Measurements from ENCODE around the gene USP38.

The USP38 gene

DNA sequence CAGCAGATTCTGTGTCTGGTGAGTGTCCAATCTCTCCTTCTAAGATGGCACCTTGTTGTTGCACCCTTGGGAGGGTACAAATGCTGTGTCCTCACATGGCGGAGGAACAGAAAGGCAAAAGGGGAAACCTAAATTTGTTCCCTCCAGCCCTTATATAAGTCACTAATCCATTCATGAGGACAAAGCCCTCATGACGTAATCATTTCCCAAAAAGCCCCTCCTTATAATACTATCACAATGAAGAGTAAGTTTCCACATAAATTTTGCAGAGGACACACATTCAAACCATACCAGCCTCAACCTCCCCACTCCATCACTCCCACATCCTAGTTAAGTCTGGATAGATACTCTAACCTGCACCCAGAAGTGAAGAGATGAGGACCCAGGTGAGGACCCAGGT lies 63.1 kb downstream of the USP38 start:
- no peak overlapping the region for H3K4me3 ChIP-seq (ENCODE audit: low read length)
- DNase-seq (ENCODE audit: low read depth): no peak
- H3K27me3 ChIP-seq (replicated peaks; ENCODE audit: control insufficient read depth, insufficient read depth, low read length): no peaks in the 10 kb centered on the region
- H3K9me3 ChIP-seq (ENCODE audit: control insufficient read depth, low read length): peaks cover 3% of the 10 kb centered on the region
- no peaks in the 10 kb centered on the region for H3K4me1 ChIP-seq (ENCODE audit: control insufficient read depth, insufficient read depth, low read length)
- H3K36me3 ChIP-seq (ENCODE audit: control insufficient read depth, insufficient read depth, low read length, severe bottlenecking): no peaks in the 10 kb centered on the region
- no peak overlapping the region for H3K9ac ChIP-seq (ENCODE audit: low read length)

DNA sequence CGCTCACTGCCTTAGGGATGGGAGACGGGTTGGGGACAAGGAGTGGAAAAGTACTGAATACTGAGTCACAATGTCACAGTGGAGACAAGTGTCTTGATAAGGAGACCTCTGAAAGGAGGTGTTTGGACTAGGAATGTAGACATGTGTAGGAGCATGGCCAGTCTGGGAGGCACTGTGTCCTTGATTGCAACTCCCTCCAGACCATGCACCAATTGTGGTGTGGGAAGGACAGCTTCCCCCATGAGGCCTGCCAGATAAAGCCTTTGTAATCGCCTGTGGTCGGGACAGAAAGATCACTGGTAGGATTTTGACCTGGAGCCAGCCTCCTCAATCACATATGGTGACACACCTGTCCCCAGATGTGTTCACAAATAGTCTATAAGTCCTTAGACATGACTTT lies 64.1 kb downstream of the USP38 start:
- Histone ChIP-seq H3K9ac (ENCODE audit: low read length) (no peak overlapping the region), H3K4me3 (ENCODE audit: low read length) (no peak overlapping the region), H3K36me3 (ENCODE audit: control insufficient read depth, insufficient read depth, low read length, severe bottlenecking) (no peaks in the 10 kb centered on the region), H3K9me3 (ENCODE audit: control insufficient read depth, low read length) (peaks cover 3% of the 10 kb centered on the region), H3K4me1 (ENCODE audit: control insufficient read depth, insufficient read depth, low read length) (no peaks in the 10 kb centered on the region), H3K27me3 (replicated peaks; ENCODE audit: control insufficient read depth, insufficient read depth, low read length) (no peaks in the 10 kb centered on the region)
- no peak for DNase-seq (ENCODE audit: low read depth)

DNA sequence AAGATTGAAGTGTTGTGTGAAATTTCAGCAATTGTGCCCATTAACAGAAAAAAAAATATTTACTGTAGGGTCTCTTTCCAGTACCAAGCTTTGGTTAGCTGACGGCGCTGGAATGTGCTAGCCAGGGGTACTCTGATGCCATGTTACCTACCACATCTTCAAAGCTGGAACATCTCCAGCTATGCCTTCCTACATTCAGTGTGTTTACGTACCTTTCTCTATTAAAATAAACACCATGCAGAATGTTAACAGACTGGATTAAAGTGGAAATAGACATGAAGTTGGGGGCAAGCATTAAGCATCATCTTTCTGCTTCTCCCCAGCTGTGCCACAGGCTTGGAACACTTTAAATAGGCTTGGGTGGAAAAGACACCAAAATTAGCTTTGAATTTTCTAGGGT lies 65.9 kb downstream of the USP38 start:
- no peak for DNase-seq (ENCODE audit: low read depth)
- Histone ChIP-seq H3K27me3 (replicated peaks; ENCODE audit: control insufficient read depth, insufficient read depth, low read length) (no peaks in the 10 kb centered on the region), H3K4me3 (ENCODE audit: low read length) (no peak overlapping the region), H3K9ac (ENCODE audit: low read length) (no peak overlapping the region), H3K9me3 (ENCODE audit: control insufficient read depth, low read length) (peaks cover 1% of the 10 kb centered on the region), H3K36me3 (ENCODE audit: control insufficient read depth, insufficient read depth, low read length, severe bottlenecking) (no peaks in the 10 kb centered on the region), H3K4me1 (ENCODE audit: control insufficient read depth, insufficient read depth, low read length) (peaks cover 7% of the 10 kb centered on the region)

DNA sequence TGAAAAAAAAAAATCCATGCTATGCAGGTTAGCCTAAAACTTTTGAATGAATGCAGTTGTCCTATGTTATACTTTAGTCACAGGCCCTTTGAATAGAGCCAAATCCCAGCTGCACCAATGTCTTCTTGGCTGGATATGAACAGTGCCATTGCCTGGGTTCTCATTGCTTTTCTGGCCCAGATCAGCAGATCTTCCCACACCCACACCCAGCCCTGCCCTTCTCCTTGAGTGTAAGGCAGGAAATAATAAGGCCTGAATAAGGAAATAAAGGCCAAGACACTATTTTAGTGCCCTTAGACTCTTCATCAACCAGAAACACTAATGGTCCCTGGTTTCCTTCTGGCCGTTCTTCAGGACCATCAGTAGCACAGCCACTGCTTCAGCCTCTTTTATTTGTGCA lies 66.6 kb downstream of the USP38 start:
- Histone ChIP-seq H3K9me3 (ENCODE audit: control insufficient read depth, low read length) (no peaks in the 10 kb centered on the region), H3K27me3 (replicated peaks; ENCODE audit: control insufficient read depth, insufficient read depth, low read length) (no peaks in the 10 kb centered on the region), H3K9ac (ENCODE audit: low read length) (no peak overlapping the region), H3K4me1 (ENCODE audit: control insufficient read depth, insufficient read depth, low read length) (peaks cover 8% of the 10 kb centered on the region), H3K4me3 (ENCODE audit: low read length) (no peak overlapping the region), H3K36me3 (ENCODE audit: control insufficient read depth, insufficient read depth, low read length, severe bottlenecking) (no peaks in the 10 kb centered on the region)
- no peak for DNase-seq (ENCODE audit: low read depth)

DNA sequence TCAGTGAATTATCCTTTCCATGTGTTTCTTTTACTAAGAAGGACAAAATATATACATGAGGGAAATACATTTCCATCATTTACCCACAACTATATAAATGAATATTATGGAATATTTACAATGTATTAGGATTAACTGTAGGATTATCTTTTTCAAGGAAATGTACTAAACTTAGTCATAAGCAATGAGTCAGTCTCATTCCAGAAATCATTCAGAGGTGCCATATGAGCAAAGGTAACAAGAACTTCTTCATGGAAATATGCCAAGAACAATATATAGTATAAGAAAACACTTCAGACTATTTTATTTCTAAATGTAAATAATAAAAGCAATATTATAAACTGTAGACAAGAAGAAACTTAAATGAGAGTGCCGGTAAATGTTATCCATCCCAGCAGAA lies 67.1 kb downstream of the USP38 start:
- Histone ChIP-seq H3K9ac (ENCODE audit: low read length) (no peak overlapping the region), H3K4me1 (ENCODE audit: control insufficient read depth, insufficient read depth, low read length) (peaks cover 10% of the 10 kb centered on the region), H3K4me3 (ENCODE audit: low read length) (no peak overlapping the region), H3K27me3 (replicated peaks; ENCODE audit: control insufficient read depth, insufficient read depth, low read length) (no peaks in the 10 kb centered on the region), H3K36me3 (ENCODE audit: control insufficient read depth, insufficient read depth, low read length, severe bottlenecking) (no peaks in the 10 kb centered on the region), H3K9me3 (ENCODE audit: control insufficient read depth, low read length) (no peaks in the 10 kb centered on the region)
- no peak for DNase-seq (ENCODE audit: low read depth)

DNA sequence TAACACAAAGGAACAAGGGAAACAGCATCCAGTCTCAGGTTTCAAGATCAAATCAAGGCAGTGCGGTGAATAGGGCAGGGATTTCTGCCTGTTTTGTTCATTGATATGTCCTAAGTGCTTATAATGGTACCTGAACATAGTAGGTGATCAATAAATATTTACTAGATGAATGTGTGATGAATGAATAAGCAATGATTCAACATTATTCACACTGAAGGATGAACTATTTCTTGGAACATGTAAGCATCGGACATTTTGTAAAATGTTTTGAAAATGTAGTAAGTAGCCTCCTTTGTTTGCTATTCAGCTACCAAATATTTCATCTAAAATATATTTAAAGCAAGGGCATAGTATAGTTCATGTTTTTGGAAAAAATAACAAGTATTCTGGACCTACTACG lies 67.8 kb downstream of the USP38 start:
- H3K36me3 ChIP-seq (ENCODE audit: control insufficient read depth, insufficient read depth, low read length, severe bottlenecking): no peaks in the 10 kb centered on the region
- no peak overlapping the region for H3K4me3 ChIP-seq (ENCODE audit: low read length)

DNA sequence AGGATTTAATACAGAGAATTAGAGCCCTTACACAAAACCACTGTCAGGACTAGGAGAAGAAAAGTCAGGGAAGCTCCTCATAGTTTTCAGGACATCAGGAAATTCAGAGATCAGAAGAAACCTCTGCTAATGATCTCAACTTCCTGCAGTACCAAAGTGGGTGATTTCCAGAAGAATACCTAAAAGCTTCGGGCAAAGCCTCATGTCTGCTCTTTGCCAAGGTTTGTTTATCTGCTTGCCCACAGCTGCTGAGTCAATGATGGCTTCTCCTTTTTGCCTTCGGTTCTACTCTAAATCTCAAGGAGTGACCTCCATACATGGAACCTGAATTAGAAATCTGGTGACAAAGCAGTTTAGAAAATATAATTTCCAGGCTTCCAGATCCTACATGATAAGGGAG lies 68.4 kb downstream of the USP38 start:
- DNase-seq (ENCODE audit: low read depth): no peak
- Histone ChIP-seq H3K36me3 (ENCODE audit: control insufficient read depth, insufficient read depth, low read length, severe bottlenecking) (no peaks in the 10 kb centered on the region), H3K4me1 (ENCODE audit: control insufficient read depth, insufficient read depth, low read length) (peaks cover 10% of the 10 kb centered on the region), H3K9me3 (ENCODE audit: control insufficient read depth, low read length) (no peaks in the 10 kb centered on the region), H3K27me3 (replicated peaks; ENCODE audit: control insufficient read depth, insufficient read depth, low read length) (no peaks in the 10 kb centered on the region), H3K4me3 (ENCODE audit: low read length) (no peak overlapping the region), H3K9ac (ENCODE audit: low read length) (no peak overlapping the region)

More for the DNA sequence above, 67.8 kb downstream of the USP38 start:
- Histone ChIP-seq H3K27me3 (replicated peaks; ENCODE audit: control insufficient read depth, insufficient read depth, low read length) (no peaks in the 10 kb centered on the region), H3K9ac (ENCODE audit: low read length) (no peak overlapping the region), H3K4me1 (ENCODE audit: control insufficient read depth, insufficient read depth, low read length) (peaks cover 10% of the 10 kb centered on the region), H3K9me3 (ENCODE audit: control insufficient read depth, low read length) (no peaks in the 10 kb centered on the region)
- DNase-seq (ENCODE audit: low read depth): no peak

DNA sequence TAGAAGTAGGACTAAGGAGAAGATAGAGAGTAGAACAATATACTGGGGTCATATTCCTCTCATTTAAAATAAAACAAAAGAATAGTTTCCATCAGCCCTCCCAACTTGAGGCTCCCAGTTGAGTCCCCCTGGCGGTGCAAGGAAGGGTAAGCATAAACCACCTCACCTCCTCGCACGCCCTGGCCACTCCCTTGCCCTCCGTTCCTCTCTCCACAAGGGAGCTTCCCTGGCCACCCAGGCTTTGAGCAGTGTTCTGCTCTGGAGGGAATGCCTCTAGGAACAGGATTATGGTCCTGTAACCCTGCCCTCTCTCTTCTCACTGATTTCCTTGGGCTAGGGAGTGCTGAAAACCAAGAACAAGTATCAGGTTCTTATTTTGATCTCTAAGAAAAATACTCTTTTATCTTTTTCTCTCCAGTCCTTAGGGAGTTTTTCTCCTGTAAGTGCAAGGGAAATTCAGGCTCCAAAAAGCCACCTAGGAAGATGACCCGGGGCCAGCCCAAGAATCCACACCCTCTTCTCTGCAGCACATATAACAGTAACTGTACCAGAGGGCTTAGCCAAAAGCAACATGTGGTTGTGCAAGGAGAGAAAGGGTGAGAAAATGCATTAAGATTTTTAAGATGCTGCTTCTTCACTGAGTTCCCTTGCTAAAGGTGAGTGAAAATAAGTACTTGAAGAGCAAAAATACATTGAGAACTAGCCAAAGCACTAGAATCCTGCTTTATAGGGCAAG lies 69.9 kb downstream of the USP38 start:
- H3K9ac ChIP-seq (ENCODE audit: low read length): no peak overlapping the region
- no peaks in the 10 kb centered on the region for H3K9me3 ChIP-seq (ENCODE audit: control insufficient read depth, low read length)
- DNase-seq (ENCODE audit: low read depth): peak; percentile 57
- no peaks in the 10 kb centered on the region for H3K36me3 ChIP-seq (ENCODE audit: control insufficient read depth, insufficient read depth, low read length, severe bottlenecking)
- H3K4me3 ChIP-seq (ENCODE audit: low read length): no peak overlapping the region
- H3K27me3 ChIP-seq (replicated peaks; ENCODE audit: control insufficient read depth, insufficient read depth, low read length): no peaks in the 10 kb centered on the region
- peaks cover 10% of the 10 kb centered on the region for H3K4me1 ChIP-seq (ENCODE audit: control insufficient read depth, insufficient read depth, low read length)

DNA sequence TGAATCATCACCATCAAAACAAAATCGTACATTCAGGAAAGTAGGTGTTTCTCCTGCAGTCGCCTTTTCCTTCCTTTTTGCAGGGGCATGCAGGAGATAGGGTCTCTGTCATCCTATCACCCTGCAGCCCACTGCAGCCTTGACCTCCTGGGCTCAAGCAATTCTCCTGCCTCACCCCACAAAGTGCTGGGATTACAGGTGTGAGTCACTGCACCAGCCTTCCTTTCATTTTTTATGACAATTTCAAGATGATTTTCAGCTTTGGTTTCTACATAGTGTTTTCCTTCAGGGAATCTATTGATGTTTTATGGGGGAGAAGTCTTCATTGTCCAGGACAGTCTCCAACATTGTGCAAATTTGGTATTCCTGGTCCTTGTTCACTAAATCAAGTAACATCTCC lies 71.7 kb downstream of the USP38 start:
- H3K27me3 ChIP-seq (replicated peaks; ENCODE audit: control insufficient read depth, insufficient read depth, low read length): no peaks in the 10 kb centered on the region
- no peak overlapping the region for H3K9ac ChIP-seq (ENCODE audit: low read length)
- H3K4me3 ChIP-seq (ENCODE audit: low read length): no peak overlapping the region

DNA sequence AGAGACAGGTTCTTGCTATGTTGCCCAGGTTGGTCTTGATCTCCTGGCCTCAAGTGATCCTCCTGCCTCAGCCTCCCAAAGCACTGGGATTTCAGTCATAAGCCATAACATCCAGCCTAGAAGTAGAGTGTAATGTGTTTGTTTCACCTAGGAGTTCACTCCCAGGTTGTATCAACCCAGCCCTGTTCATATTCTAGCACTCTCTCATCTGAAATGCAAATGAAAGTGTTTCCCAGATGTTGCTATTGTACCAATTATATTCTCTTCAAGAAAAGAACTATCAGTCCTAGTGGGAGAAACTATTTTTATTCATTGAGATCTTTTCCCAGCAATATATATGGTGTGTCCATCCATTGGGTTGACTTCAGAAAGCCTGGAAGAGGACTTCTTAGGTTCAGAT lies 72.6 kb downstream of the USP38 start:
- peaks cover 10% of the 10 kb centered on the region for H3K4me1 ChIP-seq (ENCODE audit: control insufficient read depth, insufficient read depth, low read length)
- H3K27me3 ChIP-seq (replicated peaks; ENCODE audit: control insufficient read depth, insufficient read depth, low read length): no peaks in the 10 kb centered on the region
- H3K36me3 ChIP-seq (ENCODE audit: control insufficient read depth, insufficient read depth, low read length, severe bottlenecking): no peaks in the 10 kb centered on the region
- H3K4me3 ChIP-seq (ENCODE audit: low read length): no peak overlapping the region
- DNase-seq (ENCODE audit: low read depth): no peak
- no peak overlapping the region for H3K9ac ChIP-seq (ENCODE audit: low read length)
- H3K9me3 ChIP-seq (ENCODE audit: control insufficient read depth, low read length): no peaks in the 10 kb centered on the region

More for the DNA sequence above, 71.7 kb downstream of the USP38 start:
- no peak for DNase-seq (ENCODE audit: low read depth)
- Histone ChIP-seq H3K36me3 (ENCODE audit: control insufficient read depth, insufficient read depth, low read length, severe bottlenecking) (no peaks in the 10 kb centered on the region), H3K4me1 (ENCODE audit: control insufficient read depth, insufficient read depth, low read length) (peaks cover 10% of the 10 kb centered on the region), H3K9me3 (ENCODE audit: control insufficient read depth, low read length) (no peaks in the 10 kb centered on the region)

DNA sequence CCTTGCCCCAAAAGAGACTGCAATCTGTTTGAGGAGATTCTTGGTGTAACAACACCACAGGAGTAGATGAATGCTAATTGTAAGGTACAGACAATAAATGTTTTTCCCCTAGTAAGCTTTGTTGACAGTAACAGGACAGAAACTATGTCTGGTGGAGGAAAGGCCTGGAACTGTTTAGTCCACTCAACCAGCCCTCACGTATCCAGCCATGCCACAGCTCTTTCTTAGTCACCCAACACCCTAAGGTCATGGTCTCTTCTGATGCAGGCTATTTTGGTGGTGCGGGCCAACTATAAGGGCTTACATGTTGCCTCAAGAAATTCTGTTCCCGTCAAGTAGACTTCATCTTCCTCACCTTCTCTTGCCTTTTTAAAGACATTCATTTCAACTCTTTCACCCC lies 76.0 kb downstream of the USP38 start:
- H3K4me1 ChIP-seq (ENCODE audit: control insufficient read depth, insufficient read depth, low read length): peaks cover 4% of the 10 kb centered on the region
- DNase-seq (ENCODE audit: low read depth): no peak
- no peaks in the 10 kb centered on the region for H3K36me3 ChIP-seq (ENCODE audit: control insufficient read depth, insufficient read depth, low read length, severe bottlenecking)
- H3K9me3 ChIP-seq (ENCODE audit: control insufficient read depth, low read length): no peaks in the 10 kb centered on the region
- no peaks in the 10 kb centered on the region for H3K27me3 ChIP-seq (replicated peaks; ENCODE audit: control insufficient read depth, insufficient read depth, low read length)
- no peak overlapping the region for H3K9ac ChIP-seq (ENCODE audit: low read length)
- no peak overlapping the region for H3K4me3 ChIP-seq (ENCODE audit: low read length)

DNA sequence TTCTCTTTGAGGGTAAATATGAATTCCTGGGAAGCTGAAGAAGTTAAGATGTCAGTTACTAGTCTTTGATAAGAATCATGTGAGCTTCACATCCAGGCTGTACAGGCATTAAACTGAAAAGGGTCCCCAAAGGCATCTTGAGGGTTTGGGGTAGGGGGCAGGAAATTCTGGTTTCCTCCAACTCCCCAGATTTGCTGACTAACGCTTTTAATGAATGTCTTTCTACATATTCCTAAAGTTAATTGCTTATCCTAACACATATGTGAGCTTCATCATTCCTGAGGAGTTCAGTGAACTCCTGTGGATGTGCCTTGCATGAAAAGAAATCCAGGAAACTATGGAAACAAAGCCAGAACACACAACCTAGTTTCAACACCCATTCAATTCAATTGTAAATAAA lies 78.1 kb downstream of the USP38 start:
- Histone ChIP-seq H3K4me3 (ENCODE audit: low read length) (no peak overlapping the region), H3K9ac (ENCODE audit: low read length) (no peak overlapping the region), H3K27me3 (replicated peaks; ENCODE audit: control insufficient read depth, insufficient read depth, low read length) (no peaks in the 10 kb centered on the region), H3K36me3 (ENCODE audit: control insufficient read depth, insufficient read depth, low read length, severe bottlenecking) (no peaks in the 10 kb centered on the region), H3K4me1 (ENCODE audit: control insufficient read depth, insufficient read depth, low read length) (no peaks in the 10 kb centered on the region), H3K9me3 (ENCODE audit: control insufficient read depth, low read length) (peaks cover under 1% of the 10 kb centered on the region)
- peak; percentile 14 for DNase-seq (ENCODE audit: low read depth)

Data from adipocyte (in vitro differentiated cells).